DMS153 (cell line): Measurements from ENCODE around the gene EDDM13.
"Not testable (repeated sequence)": the region's sequence is repeated elsewhere in the genome, so short reads cannot be mapped to it uniquely, and the experiment has no call there.

ENCODE experiments used
- DNase-seq: peaks from one replicate; lab custom pipeline; 2025; lab: John Stamatoyannopoulos, UW

EDDM13 gene

DNA sequence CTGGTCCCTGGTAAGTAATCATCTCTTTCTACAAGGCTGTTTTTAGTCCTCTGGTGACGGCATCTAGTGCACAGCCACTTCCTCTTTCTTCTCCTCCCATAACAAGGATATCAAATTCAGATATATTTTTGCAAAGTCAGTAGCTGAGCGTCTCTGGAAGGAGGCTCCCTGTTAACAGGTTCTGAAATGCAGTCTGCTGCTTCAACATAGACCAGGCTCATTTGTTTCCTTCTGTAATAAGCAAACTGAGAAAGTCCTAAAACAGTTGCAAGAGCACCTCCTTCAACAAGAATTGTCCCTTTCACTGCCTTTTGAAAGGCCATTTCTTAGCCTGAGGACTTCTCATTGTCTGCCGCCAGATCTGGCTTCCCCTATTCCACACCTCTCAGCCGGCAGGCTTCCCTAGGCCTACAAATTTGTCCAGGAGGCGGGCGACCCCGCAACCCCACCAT lies 49.5 kb downstream of the EDDM13 start:
- DNase-seq = no peak

DNA sequence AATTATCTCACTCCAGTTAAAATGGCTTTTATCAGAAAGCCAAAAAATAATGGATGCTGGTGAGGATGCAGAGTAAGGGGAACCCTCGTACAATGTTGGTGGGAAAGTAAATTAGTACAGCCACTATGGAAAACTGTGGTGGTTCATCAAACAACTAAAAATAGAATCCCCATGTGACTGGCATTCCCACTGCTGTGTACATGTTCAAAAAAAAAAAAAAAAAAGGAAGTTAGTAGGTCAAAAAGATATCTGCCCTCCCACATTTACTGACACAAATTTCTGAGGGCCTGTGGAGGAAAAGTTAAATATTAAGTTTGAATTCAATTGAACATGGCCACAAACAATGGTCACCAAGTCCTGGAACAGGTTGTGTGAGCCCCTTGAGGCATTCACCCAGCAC lies 51.9 kb downstream of the EDDM13 start:
- DNase-seq = no peak

DNA sequence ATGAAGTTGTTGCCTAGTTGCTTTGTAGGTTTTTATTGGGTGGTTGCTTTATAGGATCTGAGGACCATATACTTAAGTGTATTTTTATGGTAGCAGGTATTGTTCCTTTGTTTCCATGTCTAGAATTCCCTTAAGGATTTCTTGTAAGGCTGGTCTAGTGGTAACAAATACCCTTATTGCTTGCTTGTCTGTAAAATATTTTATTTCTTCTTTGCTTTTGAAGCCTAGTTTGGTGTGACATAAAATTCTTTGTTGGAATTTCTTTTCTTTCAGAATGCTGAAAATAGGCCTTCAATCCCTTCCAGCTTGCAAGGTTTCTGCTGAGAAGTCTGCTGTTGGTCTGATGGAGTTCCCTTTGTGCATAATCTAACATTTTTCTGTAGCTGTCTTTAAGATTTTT lies 60.1 kb downstream of the EDDM13 start:
- no peak for DNase-seq

DNA sequence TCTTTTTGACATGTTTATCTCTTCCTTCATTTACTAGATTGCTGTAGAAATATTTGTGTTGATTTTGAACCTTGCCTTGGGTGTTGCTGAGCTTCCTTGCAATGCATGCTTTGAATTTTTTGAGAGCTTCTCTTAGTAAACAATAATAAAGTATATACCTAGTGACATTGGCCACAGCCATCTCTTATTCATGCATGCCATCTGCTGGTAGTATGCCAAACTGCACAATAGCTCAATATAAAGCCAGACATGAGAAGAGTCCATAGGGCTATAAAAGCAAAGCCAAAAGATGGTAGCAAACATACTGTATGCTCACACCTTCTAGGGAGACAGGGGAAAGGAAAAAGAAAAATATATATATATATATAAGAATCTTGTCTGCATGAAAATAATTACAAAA lies 61.0 kb downstream of the EDDM13 start:
- DNase-seq = peak; percentile 22

DNA sequence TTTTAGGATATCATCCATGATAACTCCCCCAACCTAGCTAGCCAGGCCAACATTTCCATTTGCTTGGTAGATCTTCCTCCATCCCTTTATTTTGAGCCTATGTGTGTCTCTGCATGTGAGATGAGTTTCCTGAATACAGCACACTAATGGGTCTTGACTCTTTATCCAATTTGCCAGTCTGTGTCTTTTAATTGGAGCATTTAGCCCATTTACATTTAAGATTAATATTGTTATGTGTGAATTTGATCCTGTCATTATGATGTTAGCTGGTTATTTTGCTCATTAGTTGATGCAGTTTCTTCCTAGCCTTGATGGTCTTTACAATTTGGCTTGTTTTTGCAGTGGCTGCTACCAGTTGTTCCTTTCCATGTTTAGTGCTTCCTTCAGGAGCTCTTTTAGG lies 62.8 kb downstream of the EDDM13 start:
- not testable (repeated sequence) for DNase-seq

DNA sequence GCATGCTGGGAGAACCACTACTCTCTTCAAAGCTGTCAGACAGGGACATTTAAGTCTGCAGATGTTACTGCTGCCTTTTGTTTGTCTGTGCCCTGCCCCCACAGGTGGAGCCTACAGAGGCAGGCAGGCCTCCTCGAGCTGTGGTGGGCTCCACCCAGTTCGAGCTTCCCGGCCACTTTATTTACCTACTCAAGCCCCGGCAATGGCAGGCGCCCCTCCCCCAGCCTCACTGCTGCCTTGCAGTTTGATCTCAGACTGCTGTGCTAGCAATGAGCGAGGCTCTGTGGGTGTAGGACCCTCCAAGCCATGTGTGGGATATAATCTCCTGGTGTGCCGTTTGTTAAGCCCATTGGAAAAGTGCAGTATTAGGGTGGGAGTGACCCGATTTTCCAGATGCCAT lies 64.5 kb downstream of the EDDM13 start:
- not testable (repeated sequence) for DNase-seq

DNA sequence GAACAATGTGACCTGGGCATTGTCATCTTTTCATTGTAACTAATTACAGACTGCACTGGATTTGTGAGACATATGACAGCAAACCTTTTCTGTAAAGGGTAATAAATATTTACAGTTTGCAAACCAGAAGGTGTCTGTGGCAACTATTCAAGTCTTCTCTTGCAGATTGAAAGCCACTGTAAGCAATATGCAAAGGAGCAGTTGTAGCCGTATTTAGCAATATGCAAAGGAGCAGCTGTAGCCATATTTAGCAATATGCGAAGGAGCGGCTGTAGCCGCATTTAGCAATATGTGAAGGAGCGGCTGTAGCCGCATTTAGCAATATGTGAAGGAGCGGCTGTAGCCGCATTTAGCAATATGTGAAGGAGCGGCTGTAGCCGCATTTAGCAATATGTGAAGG lies 66.5 kb downstream of the EDDM13 start:
- DNase-seq = not testable (repeated sequence)

DNA sequence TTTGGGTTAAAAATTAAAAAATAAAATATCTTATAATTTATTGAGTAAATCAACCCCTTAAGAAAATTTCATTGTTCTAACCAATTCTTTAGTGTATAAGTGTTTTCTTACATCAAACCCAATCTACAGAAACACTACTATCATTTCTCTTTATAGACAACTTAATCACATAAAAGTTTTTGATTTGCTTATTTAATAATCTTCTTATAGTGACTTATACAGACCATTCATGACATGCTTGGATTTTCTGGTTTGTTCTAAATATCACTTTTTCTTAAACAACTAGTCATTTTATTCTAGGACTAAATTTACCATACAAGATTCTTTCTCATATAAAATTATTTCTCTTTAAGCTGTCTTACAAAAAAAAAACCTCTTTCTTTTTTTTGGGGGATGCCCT lies 69.4 kb downstream of the EDDM13 start:
- no peak for DNase-seq

DNA sequence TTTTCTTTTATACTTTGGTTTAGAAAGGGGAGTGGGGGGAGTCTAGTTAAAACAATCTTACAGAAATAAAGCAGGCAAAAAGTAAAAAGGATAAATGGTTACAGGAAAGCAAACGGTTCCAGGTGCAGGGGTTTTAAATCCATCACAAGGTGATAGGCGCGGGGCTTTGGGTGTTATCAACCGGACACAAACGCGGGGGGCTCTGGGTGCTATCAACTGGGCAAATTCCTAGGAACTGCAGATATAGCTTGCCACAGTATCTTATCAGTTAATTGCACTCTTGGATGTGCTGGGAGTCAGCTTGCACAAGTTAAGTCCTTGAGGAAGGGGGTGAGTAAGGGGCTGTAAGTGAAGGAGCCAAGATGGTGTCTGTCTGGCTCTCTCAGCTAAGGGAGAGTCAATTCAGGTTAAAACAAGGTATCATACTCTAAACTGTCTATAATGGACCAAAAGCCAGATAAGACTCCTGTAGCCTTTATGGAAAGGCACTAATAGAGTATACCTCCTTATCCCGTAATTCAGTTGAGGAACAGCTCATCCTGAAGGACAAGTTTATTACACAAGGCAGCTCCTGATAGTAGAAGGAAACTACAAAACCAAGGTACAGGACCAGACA lies 74.7 kb downstream of the EDDM13 start:
- no peak for DNase-seq

DNA sequence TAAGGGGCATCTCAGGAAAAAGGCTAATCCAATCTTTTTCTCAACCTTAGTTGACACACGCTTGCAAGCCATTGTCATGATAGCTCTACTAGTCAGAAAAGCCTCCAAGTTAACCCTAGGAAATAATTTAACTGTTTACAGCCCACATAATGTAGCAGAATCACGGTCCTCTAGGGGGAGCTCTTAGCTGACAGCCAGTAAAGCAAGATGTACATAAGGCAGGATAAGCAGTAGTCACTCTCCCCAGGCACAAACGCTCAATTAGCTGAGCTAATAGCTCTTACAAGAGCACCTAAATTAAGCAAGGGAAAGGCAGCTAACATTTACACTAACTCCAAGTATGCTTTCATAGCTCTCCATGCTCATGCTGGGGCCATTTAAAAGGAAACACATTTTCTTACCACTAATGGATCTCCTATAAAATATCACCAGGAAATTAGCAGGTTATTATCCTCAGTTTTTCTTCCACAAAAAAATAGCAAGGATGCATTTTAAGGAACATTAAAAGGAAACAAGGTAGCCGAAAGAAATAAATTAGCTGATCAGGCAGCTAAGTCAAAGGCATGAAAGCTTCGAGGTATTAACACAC lies 75.8 kb downstream of the EDDM13 start:
- DNase-seq = no peak

DNA sequence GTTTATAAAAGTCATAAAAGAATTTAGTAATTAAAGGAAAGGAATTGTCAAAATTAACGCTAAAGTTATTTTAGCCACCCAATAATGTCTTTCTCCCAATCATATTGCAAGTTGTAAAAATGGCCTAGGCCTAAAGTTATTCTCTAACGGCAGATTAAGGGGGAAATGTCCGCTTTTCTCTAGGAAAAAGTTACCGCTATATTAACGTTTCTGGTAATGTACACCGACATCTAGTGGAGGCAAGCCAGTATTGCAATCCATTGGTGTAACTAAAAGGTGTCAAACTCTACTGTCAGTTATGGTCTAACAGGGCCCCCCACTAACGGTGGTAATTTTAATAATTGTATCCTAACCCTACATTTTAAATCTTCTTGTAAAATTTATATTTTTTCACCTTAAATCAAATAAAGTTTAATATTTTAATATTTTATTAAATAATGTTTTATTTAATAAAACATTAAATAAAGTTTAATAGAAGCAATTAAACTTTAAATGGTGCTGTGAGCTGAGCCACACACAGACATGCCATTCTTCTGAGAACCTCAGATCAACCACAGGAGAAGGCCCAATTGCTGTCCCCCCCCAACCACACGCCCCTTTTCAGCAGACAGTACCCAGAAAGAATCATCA lies 78.0 kb downstream of the EDDM13 start:
- DNase-seq = no peak

DNA sequence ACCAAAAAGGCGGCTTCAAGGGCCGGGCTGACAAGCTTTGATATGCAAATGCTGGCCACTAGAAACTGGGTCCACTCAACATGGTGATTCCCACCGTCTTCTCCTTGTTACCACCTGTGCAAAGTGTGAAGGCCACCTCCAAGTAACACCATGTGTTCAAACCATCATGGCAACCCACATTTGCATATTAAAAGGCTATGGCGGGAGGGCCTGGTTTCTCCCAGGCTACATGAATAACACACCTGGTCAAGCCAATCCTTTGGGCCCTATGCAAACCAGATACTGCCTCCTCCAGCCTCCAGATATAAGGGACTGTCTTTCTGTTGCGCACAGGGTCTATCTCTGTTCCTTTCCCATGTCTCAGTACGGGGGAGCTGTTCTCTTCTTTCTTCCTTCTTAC lies 78.7 kb downstream of the EDDM13 start:
- no peak for DNase-seq

DNA sequence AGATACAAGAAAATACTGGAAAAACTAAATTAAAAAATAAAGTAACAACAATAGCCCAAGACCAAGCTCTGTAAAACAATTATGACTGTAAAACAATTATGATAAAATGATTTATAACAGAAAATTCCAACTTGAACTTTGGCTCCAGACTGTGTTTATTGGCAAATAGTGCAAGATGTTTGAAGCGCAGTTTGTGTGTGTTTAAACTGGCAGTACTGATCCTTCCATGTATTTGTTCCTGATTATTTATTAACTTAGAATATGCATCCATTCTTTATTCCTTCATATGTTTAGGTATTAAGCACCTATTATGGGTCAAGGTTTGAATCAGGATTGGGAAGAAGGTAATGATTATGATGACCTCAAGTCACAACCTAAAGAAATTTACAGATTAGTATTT lies 83.0 kb downstream of the EDDM13 start:
- no peak for DNase-seq

DNA sequence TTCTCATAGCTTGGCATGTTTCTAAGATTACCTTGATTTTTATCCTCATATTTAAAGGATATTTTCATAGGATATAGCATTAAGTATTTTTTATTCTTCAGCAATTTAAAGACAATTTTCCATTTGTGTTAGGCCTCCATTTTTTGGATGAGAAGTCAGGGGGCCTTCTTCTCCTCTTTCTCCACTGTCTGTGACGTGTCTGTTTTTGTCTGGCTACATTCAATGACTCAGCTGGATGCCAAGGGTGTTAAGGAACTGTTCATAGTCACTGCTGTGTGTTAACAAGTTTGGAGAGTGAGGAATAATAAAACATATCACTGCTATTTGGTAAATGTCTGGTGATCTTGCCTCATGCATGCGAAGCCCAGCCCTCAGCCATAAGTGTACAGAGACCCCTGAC lies 84.4 kb downstream of the EDDM13 start:
- no peak for DNase-seq
